ENCODE data around the gene MARCHF10. TPM values are rescaled to one million over a fixed set of nuclear protein-coding genes. Genes with fewer than 3 reads are reported as not detected.
"Not testable (repeated sequence)": the region's sequence is repeated elsewhere in the genome, so short reads cannot be mapped to it uniquely, and the experiment has no call there.

Gene MARCHF10
- total RNA-seq, 6 donors from 2014 or later: 0.72 to 7.2 (median 3.2) TPM

DNA sequence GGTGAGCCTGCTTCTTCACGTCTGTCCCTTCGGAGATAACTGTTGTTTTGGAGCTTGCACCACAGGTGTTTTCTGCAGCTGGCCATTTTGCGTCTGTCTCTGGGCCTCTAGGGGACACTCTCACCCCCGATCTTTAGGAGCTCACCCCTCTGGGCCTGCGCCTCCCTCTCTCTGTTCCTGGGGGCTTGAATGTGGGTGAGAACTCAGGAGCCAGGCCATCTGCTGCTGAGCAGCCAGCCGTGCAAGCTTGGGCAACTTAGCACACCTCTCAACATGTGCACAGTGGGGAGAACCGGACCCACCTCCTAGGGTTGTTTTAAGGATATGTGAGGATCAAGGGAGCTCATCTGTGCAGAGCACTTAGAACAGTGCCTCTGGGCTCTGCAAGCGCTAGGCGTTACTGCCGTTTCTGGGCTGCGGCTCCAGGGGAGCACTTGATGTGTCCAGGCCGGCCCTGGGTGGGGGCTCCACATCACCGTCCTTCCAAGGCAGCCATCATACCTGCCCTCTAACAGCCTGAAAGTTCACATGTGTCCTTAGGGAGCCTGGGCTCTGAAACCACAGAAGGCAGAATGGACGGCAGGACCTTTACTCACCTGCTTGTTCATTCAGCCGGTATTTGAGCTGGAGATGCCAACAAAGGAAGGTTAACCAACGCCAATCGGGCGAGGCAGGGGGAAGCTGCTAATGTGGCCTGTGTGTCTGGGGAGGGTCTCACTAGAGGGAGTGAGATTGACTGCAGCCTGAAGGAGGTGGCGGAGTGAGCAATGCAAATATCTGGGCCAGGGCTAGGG is 114.3 kb downstream of the MARCHF10 start:
- TF ChIP-seq POLR2A (IDR thresholded peaks at IDR 0.05) (no peak), EP300 (IDR thresholded peaks at IDR 0.05) (no peak), POLR2AphosphoS5 (IDR thresholded peaks at IDR 0.05) (no peak)
- TF ChIP-seq, protein P1, sequence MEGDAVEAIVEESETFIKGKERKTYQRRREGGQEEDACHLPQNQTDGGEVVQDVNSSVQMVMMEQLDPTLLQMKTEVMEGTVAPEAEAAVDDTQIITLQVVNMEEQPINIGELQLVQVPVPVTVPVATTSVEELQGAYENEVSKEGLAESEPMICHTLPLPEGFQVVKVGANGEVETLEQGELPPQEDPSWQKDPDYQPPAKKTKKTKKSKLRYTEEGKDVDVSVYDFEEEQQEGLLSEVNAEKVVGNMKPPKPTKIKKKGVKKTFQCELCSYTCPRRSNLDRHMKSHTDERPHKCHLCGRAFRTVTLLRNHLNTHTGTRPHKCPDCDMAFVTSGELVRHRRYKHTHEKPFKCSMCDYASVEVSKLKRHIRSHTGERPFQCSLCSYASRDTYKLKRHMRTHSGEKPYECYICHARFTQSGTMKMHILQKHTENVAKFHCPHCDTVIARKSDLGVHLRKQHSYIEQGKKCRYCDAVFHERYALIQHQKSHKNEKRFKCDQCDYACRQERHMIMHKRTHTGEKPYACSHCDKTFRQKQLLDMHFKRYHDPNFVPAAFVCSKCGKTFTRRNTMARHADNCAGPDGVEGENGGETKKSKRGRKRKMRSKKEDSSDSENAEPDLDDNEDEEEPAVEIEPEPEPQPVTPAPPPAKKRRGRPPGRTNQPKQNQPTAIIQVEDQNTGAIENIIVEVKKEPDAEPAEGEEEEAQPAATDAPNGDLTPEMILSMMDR (IDR thresholded peaks at IDR 0.05): no peak
- Histone ChIP-seq H3K27me3 (no peaks in the 10 kb centered on the region), H3K9me3 (no peaks in the 10 kb centered on the region), H3K36me3 (peaks cover 0 to 19% (median 6%) of the 10 kb centered on the region in 4 donors), H3K4me3 (no peak overlapping the region), H3K27ac (no peak overlapping the region), H3K4me1 (peaks cover 7 to 16% (median 13%) of the 10 kb centered on the region in 4 donors)
- WGBS, 2 donors: 90% methylated on average over 11 to 17 of the region's 19 CpGs
- no peak for DNase-seq
- no peak for ATAC-seq (ENCODE audit: low FRiP score in 2 of 2)

DNA sequence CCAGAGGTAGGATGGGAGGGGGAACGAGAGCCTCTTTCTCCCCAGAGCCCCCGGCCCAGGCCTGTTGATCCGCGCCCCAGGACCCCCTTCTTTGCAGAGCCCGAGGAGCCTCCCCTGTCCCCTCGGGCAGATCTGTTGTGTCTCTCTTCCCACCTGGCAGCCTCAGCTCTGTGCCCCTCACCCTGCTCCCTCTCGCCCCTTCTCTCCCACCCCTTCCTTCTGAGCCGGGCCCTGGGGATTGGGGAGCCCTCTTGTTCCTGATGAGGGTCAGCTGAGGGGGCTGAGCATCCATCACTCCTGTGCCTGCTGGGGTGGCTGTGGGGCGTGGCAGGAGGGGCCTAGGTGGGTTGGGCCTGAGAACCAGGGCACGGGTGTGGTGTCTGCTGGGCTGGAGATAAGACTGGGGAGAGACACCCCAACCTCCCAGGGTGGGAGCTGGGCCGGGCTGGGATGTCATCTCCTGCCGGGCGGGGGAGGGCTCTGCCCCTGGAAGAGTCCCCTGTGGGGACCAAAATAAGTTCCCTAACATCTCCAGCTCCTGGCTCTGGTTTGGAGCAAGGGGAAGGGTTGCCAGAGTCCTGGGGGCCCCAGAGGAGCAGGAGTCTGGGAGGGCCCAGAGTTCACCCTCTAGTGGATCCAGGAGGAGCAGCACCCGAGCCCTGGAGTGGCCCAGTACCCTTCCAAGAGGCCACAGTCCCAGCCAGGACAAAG is 115.2 kb downstream of the MARCHF10 start:
- ATAC-seq (ENCODE audit: low FRiP score in 2 of 2) (no peak), DNase-seq (no peak)
- 87 to 92% methylated on average over 9 to 14 of the region's 14 CpGs for WGBS, 2 donors
- no peak for TF ChIP-seq POLR2A (IDR thresholded peaks at IDR 0.05)
- TF ChIP-seq, protein P1 (IDR thresholded peaks at IDR 0.05): peak in 4 of 6 experiments; percentile 27 to 36 (median 31)
- Histone ChIP-seq H3K27me3 (no peaks in the 10 kb centered on the region), H3K4me1 (peaks cover 7 to 16% (median 13%) of the 10 kb centered on the region in 4 donors), H3K36me3 (peaks cover 0 to 26% (median 9%) of the 10 kb centered on the region in 4 donors), H3K4me3 (no peak overlapping the region), H3K9me3 (no peaks in the 10 kb centered on the region), H3K27ac (no peak overlapping the region)

DNA sequence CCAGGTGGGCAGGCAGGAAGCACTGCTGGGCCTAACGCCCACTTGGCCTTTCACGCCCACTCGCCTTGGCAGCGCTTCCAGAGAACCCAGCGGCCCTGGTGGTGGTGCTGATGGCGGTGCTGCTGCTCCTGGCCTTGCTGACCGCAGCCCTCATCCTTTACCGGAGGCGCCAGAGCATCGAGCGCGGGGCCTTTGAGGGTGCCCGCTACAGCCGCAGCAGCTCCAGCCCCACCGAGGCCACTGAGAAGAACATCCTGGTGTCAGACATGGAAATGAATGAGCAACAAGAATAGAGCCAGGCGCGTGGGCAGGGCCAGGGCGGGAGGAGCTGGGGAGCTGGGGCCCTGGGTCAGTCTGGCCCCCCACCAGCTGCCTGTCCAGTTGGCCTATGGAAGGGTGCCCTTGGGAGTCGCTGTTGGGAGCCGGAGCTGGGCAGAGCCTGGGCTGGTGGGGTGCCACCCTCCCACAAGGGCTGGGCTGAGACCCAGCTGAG is 115.9 kb downstream of the MARCHF10 start:
- no peak overlapping the region for H3K4me3 ChIP-seq
- no peaks in the 10 kb centered on the region for H3K27me3 ChIP-seq
- H3K9me3 ChIP-seq: no peaks in the 10 kb centered on the region
- peaks cover 0 to 26% (median 9%) of the 10 kb centered on the region in 4 donors for H3K36me3 ChIP-seq
- ATAC-seq (ENCODE audit: low FRiP score in 2 of 2) (no peak), DNase-seq (peak in 1 of 2 donors; percentile 72)
- H3K27ac ChIP-seq: no peak overlapping the region
- peaks cover 7 to 16% (median 13%) of the 10 kb centered on the region in 4 donors for H3K4me1 ChIP-seq
- TF ChIP-seq POLR2AphosphoS5 (IDR thresholded peaks at IDR 0.05) (no peak), POLR2A (IDR thresholded peaks at IDR 0.05) (no peak), EP300 (IDR thresholded peaks at IDR 0.05) (no peak)
- TF ChIP-seq, protein P1 (IDR thresholded peaks at IDR 0.05): no peak
- WGBS, 2 donors: 93 to 97% methylated on average over 18 to 20 of the region's 20 CpGs

GRCh38 chr17:62691589-62691915 is 116.6 kb downstream of the MARCHF10 start:
- not testable (repeated sequence) for ATAC-seq (ENCODE audit: low FRiP score in 2 of 2)

DNA sequence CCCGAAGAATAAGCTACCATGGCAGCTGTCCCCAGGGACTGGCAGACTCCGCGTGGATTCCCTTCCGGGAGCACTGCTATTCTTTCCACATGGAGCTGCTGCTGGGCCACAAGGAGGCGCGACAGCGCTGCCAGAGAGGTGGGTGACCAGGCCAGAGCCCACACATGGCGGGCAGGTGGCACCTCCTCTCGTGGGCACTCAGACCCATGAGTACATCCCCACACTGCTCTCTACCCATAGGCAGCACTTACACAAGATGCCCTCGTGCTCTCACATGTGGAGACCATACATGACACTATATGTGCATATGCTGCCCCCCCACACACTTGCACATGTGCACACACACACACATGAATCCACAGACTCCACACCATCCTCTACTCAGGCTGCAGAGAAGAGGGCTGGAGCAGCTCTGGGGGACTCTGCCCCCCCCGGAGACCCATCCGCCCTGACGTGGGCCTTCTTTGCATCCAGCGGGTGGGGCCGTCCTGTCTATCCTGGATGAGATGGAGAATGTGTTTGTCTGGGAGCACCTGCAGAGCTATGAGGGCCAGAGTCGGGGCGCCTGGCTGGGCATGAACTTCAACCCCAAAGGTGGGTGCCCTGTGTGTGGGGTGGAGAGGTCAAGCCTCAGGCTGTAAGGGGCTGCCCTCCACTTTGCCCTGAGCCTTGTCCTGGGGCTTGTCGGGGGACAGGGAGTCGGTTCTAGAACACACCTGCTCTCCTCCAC is 117.8 kb downstream of the MARCHF10 start:
- ATAC-seq (ENCODE audit: low FRiP score in 2 of 2): no peak
- H3K4me3 ChIP-seq: no peak overlapping the region
- H3K9me3 ChIP-seq: no peaks in the 10 kb centered on the region
- H3K27ac ChIP-seq: no peak overlapping the region
- no peaks in the 10 kb centered on the region for H3K27me3 ChIP-seq
- peaks cover 0 to 26% (median 9%) of the 10 kb centered on the region in 4 donors for H3K36me3 ChIP-seq
- DNase-seq: no peak
- no peak for TF ChIP-seq EP300 (IDR thresholded peaks at IDR 0.05)
- no peak for TF ChIP-seq POLR2AphosphoS5 (IDR thresholded peaks at IDR 0.05)
- TF ChIP-seq POLR2A (IDR thresholded peaks at IDR 0.05): no peak
- TF ChIP-seq, protein P1 (IDR thresholded peaks at IDR 0.05): no peak
- WGBS, 2 donors: 89 to 93% methylated on average over 13 to 19 of the region's 19 CpGs
- peaks cover 7 to 16% (median 13%) of the 10 kb centered on the region in 4 donors for H3K4me1 ChIP-seq

More at GRCh38 chr17:62691589-62691915, 116.6 kb downstream of the MARCHF10 start:
- DNase-seq, H3K27ac ChIP-seq, H3K4me3 ChIP-seq, H3K27me3 ChIP-seq, H3K9me3 ChIP-seq: not testable (repeated sequence)
- WGBS, 2 donors: 90 to 96% methylated on average over 8 of the region's 8 CpGs
- Histone ChIP-seq H3K36me3 (peaks cover 0 to 26% (median 9%) of the 10 kb centered on the region in 4 donors), H3K4me1 (peaks cover 7 to 16% (median 13%) of the 10 kb centered on the region in 4 donors)
